Stimulated activated CD8-positive, alpha-beta memory T cell treated with anti-CD3 and anti-CD28 coated beads, Interleukin-12 subunit alpha, Interleukin-12 subunit beta, amount 100 ng/mL, for 24 hours (primary cell): ENCODE data around the gene WDR64.

ENCODE experiments used
- DNase-seq: peaks from one replicate; pipeline ENCODE4 v3.0.0-alpha.2; 2020; ENCODE audit errors: extremely low read depth

The WDR64 gene

DNA sequence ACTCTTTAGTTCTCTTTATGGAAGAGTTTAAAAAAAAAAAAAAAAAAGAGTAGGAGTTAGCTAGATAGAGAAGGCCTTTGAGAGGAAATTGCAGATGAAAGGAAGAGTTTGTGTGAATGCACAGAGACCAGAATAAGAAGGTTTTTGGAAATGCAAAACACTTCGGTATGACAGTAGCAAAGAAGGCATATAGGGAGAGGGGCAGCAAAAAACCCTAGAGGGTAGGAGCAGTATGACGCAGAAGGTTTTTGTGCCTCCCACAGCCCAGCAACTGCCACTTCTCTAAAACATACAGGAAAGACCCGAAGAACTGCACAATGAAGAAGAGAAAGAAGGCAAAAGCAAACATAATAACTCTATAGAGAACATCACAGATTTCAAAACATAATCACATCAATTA lies 84.3 kb downstream of the WDR64 start:
- no peak for DNase-seq

DNA sequence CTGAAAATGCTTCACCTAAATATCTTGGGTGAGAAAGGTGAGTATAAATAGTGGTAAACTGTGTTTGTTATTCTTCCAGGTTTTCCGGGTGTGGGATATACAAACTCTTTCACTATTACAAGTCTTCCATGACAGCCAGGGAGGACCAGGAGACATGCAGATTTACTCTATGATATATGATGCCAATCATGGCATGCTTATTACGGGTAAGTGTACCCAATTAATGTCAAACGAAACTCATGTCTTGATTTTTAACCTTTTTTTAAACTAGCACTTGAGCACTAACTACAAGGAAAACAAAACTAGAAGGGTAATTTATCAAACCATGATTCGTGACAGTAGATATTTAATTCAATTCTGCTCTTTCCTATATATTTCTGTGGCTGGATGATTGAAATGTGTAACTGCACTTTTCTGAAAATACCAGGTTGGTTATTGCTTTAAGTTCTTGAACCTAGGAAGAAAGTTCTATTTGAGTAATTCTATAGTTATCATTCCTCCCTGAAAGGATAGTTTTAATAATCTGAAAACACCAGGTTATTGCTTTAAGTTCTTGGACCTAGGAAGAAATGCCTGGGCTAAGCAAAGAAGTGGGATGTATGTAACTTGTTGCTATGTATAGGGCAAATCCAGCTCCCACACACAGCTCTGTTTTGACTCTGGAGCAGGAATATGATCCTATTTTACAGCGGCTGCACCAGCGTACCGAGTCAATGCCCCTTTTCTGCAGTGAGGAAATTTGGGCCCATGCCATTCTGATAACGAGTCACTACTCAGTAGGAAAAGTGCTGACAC lies 86.4 kb downstream of the WDR64 start:
- DNase-seq, result no peak

DNA sequence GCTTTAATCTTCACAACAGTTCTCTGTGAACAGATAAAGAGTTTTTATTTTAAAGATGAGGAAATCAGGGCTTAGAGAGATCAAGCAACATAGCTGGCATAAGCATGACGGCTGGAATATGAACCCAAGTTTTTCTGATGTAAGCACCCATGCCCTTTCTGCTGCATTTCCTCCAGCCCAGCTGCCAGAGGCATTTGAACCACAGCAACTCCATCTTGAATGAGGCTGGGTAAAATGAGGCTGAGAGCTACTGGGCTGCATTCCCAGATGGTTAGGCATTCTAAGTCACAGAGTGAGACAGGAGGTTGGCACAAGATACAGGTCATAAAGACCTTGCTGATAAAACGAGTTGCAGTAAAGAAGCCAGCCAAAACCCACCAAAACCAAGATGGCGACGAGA lies 90.0 kb downstream of the WDR64 start:
- no peak for DNase-seq

DNA sequence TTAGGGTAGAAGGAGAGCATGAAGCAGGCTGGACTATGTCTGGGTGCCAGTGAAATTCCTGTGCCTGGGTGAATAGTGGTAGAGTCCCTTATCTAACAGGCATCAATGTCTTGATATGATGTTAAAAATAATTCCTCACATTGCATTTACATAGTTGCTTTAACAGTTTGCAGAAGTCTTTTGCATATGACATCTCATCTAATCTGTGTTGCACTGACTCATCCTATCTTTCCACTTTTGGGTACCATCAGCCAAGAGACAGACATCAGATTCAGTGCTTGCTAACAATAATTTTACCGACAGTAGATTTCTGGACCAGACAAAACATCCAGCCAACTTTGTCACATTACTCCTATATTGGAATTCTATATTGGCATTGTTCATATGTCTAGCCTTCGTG lies 92.5 kb downstream of the WDR64 start:
- no peak for DNase-seq

DNA sequence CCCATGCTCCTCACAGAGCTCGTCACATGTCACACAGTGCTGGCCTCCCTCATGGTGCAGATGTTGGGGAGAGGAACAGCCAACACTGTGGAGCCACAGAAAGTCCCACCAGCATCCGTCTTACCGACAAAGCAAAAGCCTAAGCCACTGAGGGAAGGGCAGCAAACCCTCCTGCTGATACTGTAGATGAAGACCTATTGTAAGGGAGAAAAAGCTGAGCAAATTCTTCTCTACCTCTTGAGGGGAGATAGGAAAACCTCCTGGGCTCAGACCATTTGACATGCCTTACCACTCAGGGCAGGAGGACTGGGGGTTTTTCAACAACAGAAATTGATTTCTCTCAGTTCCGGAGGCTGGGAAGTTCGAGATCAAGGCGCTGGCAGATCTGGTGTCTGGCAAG lies 95.9 kb downstream of the WDR64 start:
- DNase-seq, result no peak

DNA sequence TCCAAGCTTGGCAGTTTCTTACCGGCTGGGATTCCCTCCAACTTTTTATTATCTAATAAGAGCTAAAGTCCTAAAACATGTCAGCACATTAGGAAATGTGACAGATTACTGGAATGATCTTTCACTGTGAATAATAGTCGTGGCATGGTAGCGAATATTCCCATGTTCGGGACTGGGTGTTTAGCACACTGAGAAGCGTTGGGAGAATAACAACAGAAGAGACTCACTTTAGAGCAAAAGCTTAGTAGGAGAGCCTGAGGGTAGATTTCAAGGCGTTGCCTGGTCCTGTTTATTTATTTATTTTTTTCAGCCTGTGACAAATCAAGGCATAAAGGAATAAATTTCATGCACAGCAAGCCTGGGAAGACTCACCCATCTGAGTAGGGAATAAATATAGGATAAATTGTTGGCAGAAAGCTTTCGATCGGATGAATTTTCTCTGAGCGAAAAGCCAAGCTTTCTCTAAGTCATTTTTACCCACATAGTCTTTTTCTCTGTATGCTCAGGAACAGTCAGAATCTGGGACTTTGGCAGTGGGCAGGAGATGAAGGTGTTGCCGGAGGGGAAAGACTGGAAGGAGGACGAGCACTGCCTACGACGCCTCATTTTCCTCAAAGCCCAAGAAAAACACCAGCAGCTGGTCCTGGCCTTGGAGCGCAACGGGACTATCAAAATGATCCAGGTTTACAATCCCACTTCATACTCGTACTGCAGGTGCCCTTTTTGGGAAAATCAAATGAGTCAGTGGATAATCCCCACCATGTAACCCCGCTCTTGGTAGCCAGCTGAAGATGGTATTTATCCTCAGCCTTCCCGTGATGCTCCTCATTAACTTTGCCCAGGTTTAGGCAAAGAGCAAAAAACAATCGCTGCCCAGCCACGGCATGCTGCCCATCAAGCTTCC lies 97.2 kb downstream of the WDR64 start:
- DNase-seq, result no peak

DNA sequence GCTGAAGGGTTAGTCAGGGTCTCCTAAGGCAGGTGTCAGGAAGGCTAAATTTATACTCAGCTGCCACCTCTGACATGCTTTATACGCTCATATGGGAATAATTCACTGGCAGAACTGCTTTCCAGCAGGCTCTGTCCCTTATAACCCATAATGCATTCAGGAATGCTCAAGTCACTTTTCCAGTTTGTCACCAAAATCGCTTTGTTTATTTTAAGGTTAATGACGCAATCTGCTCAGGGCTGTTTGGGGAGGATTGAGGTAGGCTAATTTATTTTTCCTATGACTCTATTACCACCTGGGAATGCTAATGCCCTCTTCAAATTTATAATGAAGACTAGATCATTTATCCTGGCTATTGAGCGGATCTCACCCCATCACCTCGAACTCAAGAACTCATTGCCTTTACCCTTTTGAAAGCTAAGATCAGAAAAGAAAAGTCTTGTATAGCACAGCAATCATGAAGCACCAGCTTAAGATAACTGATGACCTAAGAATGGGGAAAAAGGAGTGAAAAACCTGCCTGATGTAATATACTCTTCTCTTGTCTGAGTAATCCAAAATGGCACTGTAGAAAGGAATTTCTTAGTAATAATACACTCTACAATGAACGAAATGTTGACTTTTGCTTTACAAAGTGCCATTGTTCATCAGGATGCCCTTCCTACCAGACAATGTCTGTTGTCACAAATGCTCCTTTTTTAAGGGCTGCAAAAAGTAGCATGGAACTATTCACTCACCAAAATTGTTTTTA lies 98.0 kb downstream of the WDR64 start:
- DNase-seq, result no peak

DNA sequence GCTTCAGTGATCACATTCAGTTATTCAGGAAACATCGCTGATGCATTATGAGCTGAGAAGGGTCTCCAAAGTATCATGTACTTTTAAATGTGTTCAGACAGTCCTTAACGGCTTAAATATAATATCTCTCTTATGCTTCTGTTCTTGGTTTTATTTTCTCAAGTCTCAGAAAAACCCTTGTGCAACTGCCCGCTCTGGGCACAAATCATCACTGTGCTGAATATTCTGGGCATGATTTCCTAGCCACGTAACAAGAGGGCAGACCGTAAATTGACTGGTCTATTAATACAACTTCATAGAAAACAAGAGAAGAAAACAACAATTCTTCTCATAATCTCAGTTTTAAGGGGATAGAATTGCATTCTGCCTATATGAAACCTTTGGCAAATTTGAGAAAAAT lies 99.4 kb downstream of the WDR64 start:
- DNase-seq, result no peak

DNA sequence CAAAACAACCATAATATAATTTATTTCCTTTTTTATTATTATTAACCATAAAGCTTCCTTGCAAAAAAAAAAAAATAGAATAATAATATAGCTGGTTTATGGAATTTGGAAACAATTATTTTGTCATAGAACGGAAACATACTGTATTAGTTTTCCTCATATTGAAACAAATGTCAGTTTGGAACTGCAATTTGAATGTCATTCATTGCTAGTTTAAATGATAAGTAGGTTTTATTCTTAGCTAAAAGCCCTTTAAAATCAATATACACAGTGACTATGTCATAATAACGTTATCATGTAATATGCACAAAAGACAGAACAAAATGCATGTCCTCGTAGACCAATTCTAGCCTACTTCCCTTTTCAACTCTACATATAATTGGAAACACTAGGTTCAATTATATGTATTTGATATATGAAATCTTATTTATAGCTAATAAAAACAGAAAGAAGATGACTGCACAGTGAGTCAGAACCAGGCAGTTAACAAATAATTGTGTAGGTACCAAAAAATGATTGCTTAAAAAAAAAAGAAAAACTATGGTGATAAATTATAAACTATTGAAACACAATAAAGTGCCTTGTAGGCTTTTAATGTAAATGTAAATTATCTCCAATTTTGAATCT lies 110.7 kb downstream of the WDR64 start:
- no peak for DNase-seq

DNA sequence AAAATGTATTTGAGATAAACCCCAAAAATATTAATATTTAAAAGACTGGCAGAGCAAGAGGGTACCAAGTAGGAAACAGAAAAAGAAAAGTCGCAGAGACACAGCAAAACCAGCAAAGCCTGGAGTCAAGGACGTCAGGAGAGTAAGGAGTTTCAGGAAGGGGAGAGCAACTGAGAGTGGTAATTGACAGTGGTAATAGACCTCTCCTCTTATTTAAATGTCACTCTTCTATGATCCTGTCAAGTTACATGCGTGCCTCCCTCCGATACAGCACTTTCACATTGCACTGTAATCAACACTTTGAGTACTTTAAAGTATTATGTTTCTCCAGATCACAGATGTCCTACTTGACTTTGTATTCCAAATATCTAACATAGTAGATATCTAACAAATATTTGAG lies 113.3 kb downstream of the WDR64 start:
- no peak for DNase-seq

DNA sequence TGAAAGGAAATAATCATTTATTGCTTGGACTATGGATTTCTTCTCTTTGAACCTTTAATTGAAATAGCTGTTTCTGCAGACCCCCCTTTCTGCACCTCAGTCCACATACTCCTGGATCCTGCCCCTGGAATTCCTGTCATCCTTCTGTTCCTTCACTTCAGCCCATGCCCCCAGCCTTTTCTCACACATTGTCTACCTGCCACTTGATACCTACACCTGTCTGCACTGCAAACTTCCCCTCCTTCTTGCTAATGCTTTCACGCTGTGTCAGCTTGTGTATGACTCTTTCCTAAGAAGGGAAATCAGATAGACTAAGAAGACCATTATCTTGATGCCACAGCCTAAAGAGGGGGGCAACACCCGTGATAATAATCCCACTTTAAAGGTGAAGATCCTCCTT lies 115.7 kb downstream of the WDR64 start:
- DNase-seq, result no peak

DNA sequence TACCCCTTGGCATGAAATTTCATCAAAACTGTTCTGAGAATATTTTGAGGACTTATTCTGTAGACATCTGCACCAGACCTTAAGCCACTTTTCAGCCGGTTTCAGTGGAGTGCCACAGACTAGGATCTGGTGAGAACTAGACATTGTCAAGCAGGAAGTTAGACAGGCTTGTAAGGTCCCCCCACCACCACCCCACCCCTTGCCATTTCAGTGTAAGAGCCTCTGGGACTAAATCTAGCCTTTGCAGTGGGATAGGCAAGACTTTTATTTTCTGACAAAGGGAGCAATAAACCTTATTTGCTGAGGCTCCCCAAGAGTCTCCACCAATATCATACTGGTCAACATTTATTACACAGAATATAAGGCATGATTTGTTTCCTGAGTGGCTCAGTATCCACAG lies 118.0 kb downstream of the WDR64 start:
- DNase-seq, result no peak

DNA sequence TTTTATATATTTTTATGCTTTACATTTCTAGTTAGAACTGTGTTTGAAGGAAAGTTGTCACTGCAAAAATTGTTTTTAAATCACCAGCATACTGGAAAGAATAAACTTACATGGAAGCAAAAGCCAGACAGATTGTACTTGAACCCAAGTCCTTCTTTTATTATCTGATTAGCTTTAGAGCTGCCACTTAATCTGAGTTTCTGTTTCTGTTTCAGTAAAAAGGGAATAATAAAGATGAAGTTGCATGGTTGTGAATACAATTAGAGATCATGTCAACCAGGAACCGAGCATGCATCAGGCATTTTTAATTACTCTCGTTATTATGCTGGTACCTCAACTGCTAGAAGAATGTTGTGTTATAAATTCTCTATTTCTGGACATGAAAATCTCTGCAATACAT lies 119.0 kb downstream of the WDR64 start:
- DNase-seq, result no peak

DNA sequence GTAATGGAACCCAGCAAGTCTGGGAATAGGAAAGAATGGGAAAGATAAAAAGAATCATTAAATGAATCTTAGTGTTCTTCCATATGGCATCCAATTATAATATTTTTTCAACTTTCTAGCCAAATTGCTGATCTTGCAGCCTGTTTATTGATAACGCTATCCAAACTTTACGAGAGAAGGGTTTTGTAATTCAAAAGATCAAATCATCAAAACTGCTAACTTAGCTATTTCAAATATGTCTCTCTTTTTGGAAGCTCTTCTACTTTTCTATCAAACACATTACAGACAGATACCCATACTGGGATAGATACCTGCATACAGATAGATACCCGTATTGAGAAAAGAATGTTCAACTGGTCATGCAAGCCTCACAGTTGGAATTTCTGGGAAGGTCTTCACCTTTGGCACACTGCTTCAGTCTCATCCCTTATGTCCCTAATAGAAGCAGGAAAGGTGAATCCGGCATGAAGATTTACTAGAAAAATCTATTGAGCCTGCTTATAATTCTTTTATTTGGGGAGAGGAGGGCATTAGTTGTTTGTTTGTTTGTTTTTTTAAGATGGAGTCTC lies 120.9 kb downstream of the WDR64 start:
- no peak for DNase-seq

DNA sequence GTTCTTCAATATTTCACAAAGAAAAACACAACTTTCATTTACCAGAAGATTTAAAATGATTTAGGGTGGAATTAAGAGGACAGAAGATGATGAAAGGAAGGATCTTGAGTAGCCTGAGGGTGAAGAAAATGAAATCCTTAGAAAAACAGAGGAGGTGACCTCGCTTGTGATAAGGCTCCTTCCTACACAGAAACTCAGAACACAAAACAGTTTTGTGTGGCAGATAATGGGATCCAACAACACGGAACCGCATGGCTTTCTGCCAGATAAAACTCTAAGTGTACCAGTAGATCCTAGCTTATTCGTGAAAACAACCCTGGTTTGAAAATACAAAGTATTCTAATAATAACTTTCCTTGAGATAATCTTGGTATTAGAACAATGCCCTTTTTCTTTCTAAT lies 121.9 kb downstream of the WDR64 start:
- no peak for DNase-seq

DNA sequence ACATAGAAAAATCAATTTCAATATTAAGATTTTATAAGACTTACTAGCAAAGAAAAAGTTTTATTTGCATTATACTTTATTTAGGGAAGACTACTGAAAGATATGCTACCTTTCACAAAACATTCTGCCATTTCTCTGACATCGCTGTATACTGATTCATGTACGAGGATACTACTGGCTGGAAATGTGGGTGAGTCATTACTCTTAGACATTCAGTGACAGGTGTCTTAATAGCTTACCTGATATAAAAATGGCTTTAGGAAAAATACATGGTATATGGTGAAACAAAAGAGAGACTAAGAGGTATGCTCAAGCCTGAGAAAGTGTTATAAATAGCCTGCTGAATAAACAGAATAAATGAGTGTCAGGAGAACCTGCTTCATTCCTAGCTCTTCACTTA lies 122.9 kb downstream of the WDR64 start:
- DNase-seq, result no peak

DNA sequence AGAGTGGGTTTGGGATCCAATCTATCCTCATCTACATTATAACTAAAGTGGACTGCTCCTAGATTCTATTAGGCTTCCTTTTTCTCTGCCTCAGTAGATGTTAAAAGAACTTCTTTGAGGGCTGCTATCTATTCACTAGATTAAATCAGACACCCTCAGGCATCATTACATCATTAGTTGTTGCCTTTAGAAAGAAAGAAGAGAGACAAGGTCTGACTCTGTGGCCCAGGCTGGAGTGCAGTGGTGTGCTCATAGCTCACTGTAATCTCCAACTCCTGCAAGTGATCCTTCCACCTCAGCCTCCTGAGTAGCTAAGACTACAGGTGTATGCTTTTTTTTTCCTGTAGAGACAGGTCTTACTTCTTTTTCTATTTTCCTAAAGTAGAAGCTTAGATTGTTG lies 124.8 kb downstream of the WDR64 start:
- no peak for DNase-seq

DNA sequence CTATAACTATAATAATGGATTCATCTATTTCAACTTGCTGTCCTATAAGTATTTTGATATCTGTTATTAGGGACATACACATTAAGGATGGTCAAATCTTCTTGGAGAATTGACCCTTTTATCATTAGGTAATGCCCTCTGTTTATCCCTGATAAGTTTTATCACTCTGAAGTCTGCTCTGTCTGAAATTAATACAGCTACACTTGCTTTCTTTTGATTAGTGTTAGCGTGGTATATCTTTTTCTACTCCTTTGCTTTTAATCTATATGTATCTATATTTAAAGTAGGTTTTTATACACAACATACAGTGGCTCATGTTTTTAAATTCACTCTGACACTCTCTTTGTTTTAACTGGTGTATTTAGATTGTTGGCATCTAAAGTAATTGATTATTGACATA lies 126.0 kb downstream of the WDR64 start:
- no peak for DNase-seq

DNA sequence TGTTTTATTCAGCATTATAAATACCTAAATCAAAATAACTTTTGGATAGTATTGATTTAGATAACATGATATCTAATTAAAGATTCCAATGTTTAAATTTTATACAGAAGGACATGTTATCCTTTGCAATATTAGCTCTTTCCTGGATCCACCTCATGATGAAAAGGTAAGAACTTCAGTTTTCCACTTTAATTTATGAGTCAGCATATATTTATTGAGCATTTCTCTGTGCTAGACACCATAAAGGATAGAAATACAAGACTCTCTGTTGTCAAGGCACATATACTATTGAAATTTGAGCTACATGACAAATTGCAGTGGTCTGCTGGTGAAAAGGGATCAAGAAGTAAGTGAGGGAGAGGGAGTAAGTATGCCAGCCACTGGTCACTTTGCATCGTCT lies 127.8 kb downstream of the WDR64 start:
- no peak for DNase-seq

DNA sequence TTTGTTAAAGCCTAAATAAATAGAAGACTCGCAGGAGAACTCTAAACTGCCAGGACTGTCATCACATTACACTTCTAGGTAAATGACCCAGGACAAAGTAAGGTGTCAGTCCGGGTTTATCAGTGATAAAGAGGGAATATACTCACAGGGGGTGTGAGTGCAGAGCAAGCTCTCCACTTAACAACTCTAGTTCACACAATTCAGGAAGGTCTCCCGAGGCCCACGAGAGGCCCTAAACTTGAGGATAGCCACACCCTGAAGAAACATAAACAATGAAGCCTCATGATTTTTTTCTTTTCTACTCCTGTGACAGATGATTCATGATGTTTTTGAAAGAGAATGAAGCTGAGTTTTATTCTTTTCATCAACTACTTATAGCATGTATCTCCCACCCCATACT lies 130.3 kb downstream of the WDR64 start:
- no peak for DNase-seq

DNA sequence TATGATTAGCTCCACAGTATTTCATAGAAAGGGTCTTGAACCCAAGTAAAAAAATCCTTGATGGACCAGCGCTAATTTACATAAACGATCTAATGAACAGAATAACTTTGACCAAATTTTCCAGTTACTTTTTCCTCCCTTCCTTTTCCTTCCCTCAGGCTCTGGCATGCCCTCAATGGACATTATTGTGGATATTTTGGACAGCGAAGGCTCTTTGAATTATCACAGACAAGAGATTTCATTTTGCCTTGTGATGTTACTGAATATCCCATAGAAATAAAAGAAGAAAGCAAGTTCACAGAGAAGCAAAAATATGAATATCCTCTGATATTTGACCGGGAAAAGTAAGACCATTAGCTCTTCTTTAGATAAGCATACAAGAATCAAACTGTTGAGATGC lies 135.6 kb downstream of the WDR64 start:
- no peak for DNase-seq

DNA sequence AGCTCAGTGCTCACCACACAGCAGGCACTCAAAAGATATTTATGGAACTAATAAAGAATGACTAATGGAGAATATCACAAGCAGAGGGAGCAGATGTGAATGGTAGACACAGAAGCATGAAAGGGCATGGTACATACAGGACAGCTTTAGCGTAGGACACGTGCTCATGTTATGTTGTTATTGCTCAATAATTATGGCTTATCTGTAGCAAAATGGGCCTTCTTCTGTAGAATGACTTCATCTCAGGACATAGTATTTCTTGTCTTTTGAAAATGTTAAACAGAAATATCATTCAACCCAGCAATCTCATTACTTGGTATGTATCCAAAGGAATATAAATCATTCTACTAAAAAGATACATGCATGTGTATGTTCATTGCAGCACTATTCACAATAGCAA lies 137.0 kb downstream of the WDR64 start:
- DNase-seq, result no peak
